Heart left ventricle (tissue), 16 donors: ENCODE results near the gene CD300LB. TPM values are rescaled to one million over a fixed set of nuclear protein-coding genes. Genes with fewer than 3 reads are reported as not detected.
"Not testable (repeated sequence)": the region's sequence is repeated elsewhere in the genome, so short reads cannot be mapped to it uniquely, and the experiment has no call there.

ENCODE experiments used
- ATAC-seq, 4 donors: fragments of 200-7000 bp; cut with Tn5 transposase; one replicate each; pipeline ENCODE4 v1.9.1; 2020 to 2022; ENCODE audit warnings: moderate library complexity in 4 of 4, mild to moderate bottlenecking in 3 of 4, moderate number of reproducible peaks in 1 of 4
- DNase-seq, 5 donors: peaks; one replicate each; pipeline ENCODE4 v3.0.0-alpha.2; 2020
- H3K27ac ChIP-seq, 12 donors: fragments of 200-600 bp; sonication (generic) in 4 of 12; one replicate each; pipeline versions ENCODE4 v1.5.0 to v1.8.0; 2016 to 2022; ENCODE audit warnings: mild to moderate bottlenecking in 2 of 12
- H3K27me3 ChIP-seq, 9 donors: fragments of 200-600 bp; sonication (generic) in 2 of 9; one replicate each; pipeline versions ENCODE4 v1.5.1 to v1.8.0; 2016 to 2022; ENCODE audit warnings: mild to moderate bottlenecking in 3 of 9
- H3K36me3 ChIP-seq, 9 donors: fragments of 200-600 bp; sonication (generic) in 2 of 9; one replicate each; pipeline versions ENCODE4 v1.5.0 to v1.8.0; 2018 to 2022; ENCODE audit warnings: mild to moderate bottlenecking in 2 of 9
- H3K4me1 ChIP-seq, 12 donors: fragments of 200-600 bp; sonication (generic) in 4 of 12; one replicate each; pipeline versions ENCODE4 v1.5.0 to v1.8.0; 2016 to 2022; ENCODE audit warnings: mild to moderate bottlenecking in 3 of 12
- H3K4me3 ChIP-seq, 12 donors: fragments of 200-600 bp; sonication (generic) in 4 of 12; one replicate each; pipeline versions ENCODE4 v1.5.0 to v1.8.0; 2017 to 2022; ENCODE audit warnings: mild to moderate bottlenecking in 9 of 12, moderate library complexity in 4 of 12
- H3K9me3 ChIP-seq, 12 donors: fragments of 200-600 bp; sonication (generic) in 4 of 12; one replicate each; pipeline versions ENCODE4 v1.5.0 to v1.8.0; 2016 to 2022; ENCODE audit warnings: mild to moderate bottlenecking in 1 of 12
- CTCF ChIP-seq, 12 donors: fragments of 200-600 bp; sonication (generic) in 4 of 12; IDR thresholded peaks; one replicate each; pipeline versions ENCODE4 v1.5.0 to v1.8.0; 2018 to 2022; ENCODE audit warnings: antibody characterized with exemption in 12 of 12, mild to moderate bottlenecking in 5 of 12
- POLR2A ChIP-seq, 2 donors: fragments of 450-650 bp; IDR thresholded peaks; one replicate each; pipeline ENCODE4 v1.6.1; 2017; ENCODE audit warnings: antibody characterized with exemption in 2 of 2, mild to moderate bottlenecking in 2 of 2, moderate library complexity in 2 of 2
- WGBS, 4 donors: extraction: QIAGEN DNeasy Blood & Tissue Kit in 2 of 4; methylation state at CpG; one replicate each; pipeline versions ENCODE4 v1.1.5 to v1.1.7; 2013 to 2018; 5-methylcytosine and 5-hydroxymethylcytosine counted together
- intact Hi-C, 10 donors: fragments of 100-400 bp; cut with DNase I; formaldehyde crosslinking; loops; one replicate each; pipeline versions ENCODE4 v1.11.1 to v1.14.2; 2022
- polyA plus RNA-seq, 2 donors: library from polyadenylated mRNA; stranded (reverse); fragments of 200-250 nt; gene quantifications; one replicate each; pipeline ENCODE4 v1.2.3, GENCODE V29; 2013
- total RNA-seq, 9 donors: library from RNA; depleted of rRNA in 2 of 9; stranded (reverse); fragments of >200 nt in 2 of 9; fragmentation: NEBNext Ultra II Directional in 3 of 9; extraction: Animal tissue kit (Norgen Biotek cat#: 25700) in 3 of 9; gene quantifications; one replicate each; pipeline versions ENCODE4 v1.1.0 to v1.2.4, GENCODE V29; 2016 to 2023
- donor health status: ischemic (EF 13 %, LVEDD 7.1; RV severe dilation, severe dysfunction).
- donor health status: healthy with polysubstance abuse.
- donor health status: DM: no; HTN: yes; CAD: no.
- donor health status: DM: no; HTN: no; CAD: no.
- donor health status: ischemic (EF 25% LVEDD 6.9; RV normal size, moderate dysfunction).
- donor health status: ischemic (EF 25% LVEDD 5.7; RV mildly dilated, moderate dysfunction).
- donor health status: healthy.
- donor health status: DM: yes; HTN: yes; CAD: no.
- donor health status: ischemic (EF 35%, LVEDD 5.7; RV mildly dilated, moderate dysfunction).
- donor health status: nonischemic (EF 11% LVEDD 7.7; RV severe dilation, severe dysfunction).
- donor health status: DM: yes; HTN: yes; CAD: no.
- donor health status: PGD.
- donor health status: ischemic (EF 29% LVEDD 5.4; RV normal size, mild dysfunction).
- donor health status: nonischemic (EF 23%, LVEDD 6.1; RV moderate dilation, normal function).

CD300LB gene
- total and polyA plus RNA-seq, 11 donors = 0.14 to 2.3 (median 0.26) TPM; not detected in 4

- H3K4me3 ChIP-seq = no peak overlapping the region
- WGBS, 4 donors = 31 to 42% (median 37%) methylated on average over 11 of the region's 11 CpGs
- intact Hi-C loops = loop anchor here in 9 of 10 donors (1.0 to 10.0 kb wide), 6 partner anchors 125 to 191 kb away; partner anchors contain the start of gene GPR142 (in 2 of the 9)
- peak; percentile 75 to 92 (median 84) for TF ChIP-seq CTCF (IDR thresholded peaks at IDR 0.05)
- no peak for TF ChIP-seq POLR2A (IDR thresholded peaks at IDR 0.05)
- H3K4me1 ChIP-seq = peaks cover 0 to 4% (median 0%) of the 10 kb centered on the region in 12 donors
- no peak overlapping the region for H3K27ac ChIP-seq
- no peaks in the 10 kb centered on the region for H3K36me3 ChIP-seq
- DNase-seq = peak; percentile 58 to 81 (median 61)
- no peaks in the 10 kb centered on the region for H3K9me3 ChIP-seq
- peaks cover 0 to 8% (median 0%) of the 10 kb centered on the region in 9 donors for H3K27me3 ChIP-seq
- peak in 3 of 4 donors; percentile 80 to 86 (median 81) for ATAC-seq
Measured at GRCh38 chr17:74493331-74493833, 37.9 kb downstream of the CD300LB start.

- Histone ChIP-seq H3K27ac (peak overlapping the region in 1 of 12 donors; percentile 8), H3K36me3 (no peaks in the 10 kb centered on the region), H3K4me1 (peaks cover 0 to 4% (median 0%) of the 10 kb centered on the region in 12 donors), H3K9me3 (no peaks in the 10 kb centered on the region), H3K4me3 (no peak overlapping the region), H3K27me3 (no peaks in the 10 kb centered on the region)
- DNase-seq = no peak
- 84 to 90% (median 87%) methylated on average over 7 of the region's 7 CpGs for WGBS, 4 donors
- intact Hi-C loops = loop anchor here in 9 of 10 donors (2.0 to 10.0 kb wide), 5 partner anchors 123 to 189 kb away; partner anchors contain the start of gene GPR142 (in 2 of the 9)
- TF ChIP-seq POLR2A (IDR thresholded peaks at IDR 0.05) (no peak), CTCF (IDR thresholded peaks at IDR 0.05) (no peak)
- ATAC-seq = no peak
Measured at GRCh38 chr17:74491626-74492025, 39.6 kb downstream of the CD300LB start.

- peaks cover 0 to 4% (median 0%) of the 10 kb centered on the region in 12 donors for H3K4me1 ChIP-seq
- intact Hi-C loops = loop anchor here in 5 of 10 donors (5.0 to 10.0 kb wide), 4 partner anchors 123 to 188 kb away; partner anchors contain the start of gene GPR142 (in 2 of the 5)
- DNase-seq (no peak), ATAC-seq (no peak)
- no peaks in the 10 kb centered on the region for H3K36me3 ChIP-seq
- no peaks in the 10 kb centered on the region for H3K27me3 ChIP-seq
- no peak overlapping the region for H3K4me3 ChIP-seq
- TF ChIP-seq CTCF (IDR thresholded peaks at IDR 0.05) (no peak), POLR2A (IDR thresholded peaks at IDR 0.05) (no peak)
- WGBS, 4 donors = 68 to 80% (median 74%) methylated on average over 9 of the region's 9 CpGs
- H3K9me3 ChIP-seq = no peaks in the 10 kb centered on the region
- H3K27ac ChIP-seq = no peak overlapping the region
Measured at GRCh38 chr17:74490716-74491115, 40.6 kb downstream of the CD300LB start.

- H3K27me3 ChIP-seq, intact Hi-C loops, H3K4me3 ChIP-seq, H3K9me3 ChIP-seq, H3K27ac ChIP-seq, ATAC-seq, DNase-seq, H3K36me3 ChIP-seq, H3K4me1 ChIP-seq: not testable (repeated sequence)
- WGBS, 4 donors = 88 to 96% (median 95%) methylated on average over 4 of the region's 4 CpGs
Measured at GRCh38 chr17:74488276-74488675, 43.0 kb downstream of the CD300LB start.
